ENCODE measurements around the gene SPDEF.

DNA sequence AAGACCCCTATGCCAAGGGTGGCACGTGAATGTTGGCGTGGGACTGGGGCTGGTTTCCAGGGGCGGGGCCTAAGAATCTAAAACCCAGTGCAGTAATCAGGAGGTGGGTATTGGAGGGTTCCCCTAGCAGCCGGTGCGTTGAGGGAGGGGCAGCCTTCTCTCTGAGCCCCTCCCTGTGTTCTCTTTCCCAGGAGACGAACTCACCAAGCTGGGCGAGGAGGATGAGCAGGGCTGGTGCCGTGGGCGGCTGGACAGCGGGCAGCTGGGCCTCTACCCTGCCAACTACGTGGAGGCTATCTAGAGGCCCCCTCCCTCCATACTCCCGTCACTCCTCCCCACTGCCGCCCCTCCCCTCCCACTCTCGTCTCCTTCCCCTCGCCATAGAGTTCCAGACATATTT is 23.9 kb downstream of the SPDEF start:
- no peak for TF ChIP-seq POLR2A (IDR thresholded peaks at IDR 0.05)
- TF ChIP-seq, protein P1, sequence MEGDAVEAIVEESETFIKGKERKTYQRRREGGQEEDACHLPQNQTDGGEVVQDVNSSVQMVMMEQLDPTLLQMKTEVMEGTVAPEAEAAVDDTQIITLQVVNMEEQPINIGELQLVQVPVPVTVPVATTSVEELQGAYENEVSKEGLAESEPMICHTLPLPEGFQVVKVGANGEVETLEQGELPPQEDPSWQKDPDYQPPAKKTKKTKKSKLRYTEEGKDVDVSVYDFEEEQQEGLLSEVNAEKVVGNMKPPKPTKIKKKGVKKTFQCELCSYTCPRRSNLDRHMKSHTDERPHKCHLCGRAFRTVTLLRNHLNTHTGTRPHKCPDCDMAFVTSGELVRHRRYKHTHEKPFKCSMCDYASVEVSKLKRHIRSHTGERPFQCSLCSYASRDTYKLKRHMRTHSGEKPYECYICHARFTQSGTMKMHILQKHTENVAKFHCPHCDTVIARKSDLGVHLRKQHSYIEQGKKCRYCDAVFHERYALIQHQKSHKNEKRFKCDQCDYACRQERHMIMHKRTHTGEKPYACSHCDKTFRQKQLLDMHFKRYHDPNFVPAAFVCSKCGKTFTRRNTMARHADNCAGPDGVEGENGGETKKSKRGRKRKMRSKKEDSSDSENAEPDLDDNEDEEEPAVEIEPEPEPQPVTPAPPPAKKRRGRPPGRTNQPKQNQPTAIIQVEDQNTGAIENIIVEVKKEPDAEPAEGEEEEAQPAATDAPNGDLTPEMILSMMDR (IDR thresholded peaks at IDR 0.05 in 4 of 5, conservative IDR thresholded peaks at IDR 0.05 in 1 of 5): no peak

All from gastrocnemius medialis (tissue), 4 donors.